ENCODE results near the gene GPSM3.
"Not testable (repeated sequence)": the region's sequence is repeated elsewhere in the genome, so short reads cannot be mapped to it uniquely, and the experiment has no call there.

The GPSM3 gene

DNA sequence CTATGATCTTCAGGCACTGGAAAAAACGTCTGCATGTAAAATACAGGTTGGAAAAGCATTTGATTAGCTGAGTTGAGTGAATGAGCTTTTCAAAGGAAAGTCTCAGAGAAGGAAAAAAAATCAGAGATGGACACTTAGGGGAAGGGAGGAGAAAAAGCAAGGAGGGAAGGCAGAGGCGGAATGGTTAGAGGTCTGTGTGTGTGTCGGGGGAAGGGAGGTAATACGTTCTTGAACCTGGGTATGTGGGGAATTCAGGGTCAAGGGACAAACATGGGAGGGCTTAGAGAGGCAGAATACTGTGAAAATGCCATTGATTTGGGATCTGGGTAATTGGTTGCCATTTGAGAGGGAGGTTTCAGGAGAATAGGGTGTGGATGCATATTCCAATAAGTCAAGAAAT, 45.8 kb downstream of the GPSM3 start:
- POLR2A ChIA-PET = interaction anchor here (1.2 to 1.6 kb wide), 2 partner anchors 17 to 49 kb away, joined by 4 to 11 read pairs; partner anchors contain the start of gene FKBPL
- no peak for DNase-seq (ENCODE audit: extremely low spot score)
- CTCF ChIA-PET = no interaction called here

GRCh38 chr6:32146287-32146686, 46.2 kb downstream of the GPSM3 start:
- TF ChIP-seq FOXM1 (IDR thresholded peaks at IDR 0.05; ENCODE audit: borderline replicate concordance) (no peak), CTBP1 (IDR thresholded peaks at IDR 0.05; ENCODE audit: borderline replicate concordance) (no peak), SP1 (IDR thresholded peaks at IDR 0.05) (no peak)
- DNase-seq (ENCODE audit: extremely low spot score) = no peak
- ChIA-PET CTCF (no interaction called here), POLR2A (interaction anchor here (0.8 to 1.6 kb wide), 3 partner anchors 15 to 50 kb away, joined by 3 to 11 read pairs (median 4); partner anchors contain the start of gene FKBPL)

More for the DNA sequence above, 45.8 kb downstream of the GPSM3 start:
- no peak for TF ChIP-seq PKNOX1 (IDR thresholded peaks at IDR 0.05)
- TF ChIP-seq SP1 (IDR thresholded peaks at IDR 0.05) = no peak
- no peak for TF ChIP-seq BHLHE40 (IDR thresholded peaks at IDR 0.05; ENCODE audit: borderline replicate concordance)
- TF ChIP-seq ZNF384 (IDR thresholded peaks at IDR 0.05) = no peak
- no peak for TF ChIP-seq NFRKB (IDR thresholded peaks at IDR 0.05)
- no peak for TF ChIP-seq TARDBP (IDR thresholded peaks at IDR 0.05)
- TF ChIP-seq ARNT (IDR thresholded peaks at IDR 0.05) = no peak
- no peak for TF ChIP-seq FOXA1 (IDR thresholded peaks at IDR 0.05)
- no peak for TF ChIP-seq FOXM1 (IDR thresholded peaks at IDR 0.05; ENCODE audit: borderline replicate concordance)
- no peak for TF ChIP-seq LEF1 (IDR thresholded peaks at IDR 0.05; ENCODE audit: borderline replicate concordance)
- TF ChIP-seq FOXK2 (IDR thresholded peaks at IDR 0.05) = no peak
- no peak for TF ChIP-seq CTBP1 (IDR thresholded peaks at IDR 0.05; ENCODE audit: borderline replicate concordance)
- TF ChIP-seq ELF4 (IDR thresholded peaks at IDR 0.05) = no peak
- no peak for TF ChIP-seq L3MBTL2 (conservative IDR thresholded peaks at IDR 0.05)

DNA sequence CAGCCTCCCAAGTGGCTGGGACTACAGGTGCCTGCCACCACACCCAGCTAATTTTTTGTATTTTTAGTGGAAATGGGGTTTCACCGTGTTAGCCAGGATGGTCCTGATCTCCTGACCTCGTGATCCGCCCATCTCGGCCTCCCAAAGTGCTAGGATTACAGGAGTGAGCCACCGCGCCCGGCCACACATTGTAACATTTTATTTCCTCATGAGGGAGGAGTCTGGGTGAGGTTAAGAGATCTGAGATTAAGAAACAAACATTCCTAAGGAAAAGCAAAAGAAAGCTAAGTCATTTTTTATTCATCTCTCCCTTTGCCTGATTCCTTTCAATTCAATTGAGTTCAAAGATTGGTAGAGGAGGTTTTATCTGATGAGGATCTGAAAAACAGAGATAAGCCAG, 48.2 kb downstream of the GPSM3 start:
- POLR2A ChIA-PET = interaction anchor here (1.3 to 1.6 kb wide), 3 partner anchors 14 to 51 kb away, joined by 3 to 8 read pairs (median 3); partner anchors contain the start of genes ATF6B and FKBPL
- CTCF ChIA-PET = interaction anchor here (2.4 kb wide), 1 partner anchor 26 kb away, joined by 13 read pairs; no protein-coding TSS in a partner anchor

More for the DNA sequence above, 48.2 kb downstream of the GPSM3 start:
- DNase-seq (ENCODE audit: extremely low spot score) = not testable (repeated sequence)

All from HEK293T (cell line).